ENCODE data around the gene PLEKHM3. TPM values are rescaled to one million over a fixed set of nuclear protein-coding genes. Genes with fewer than 3 reads are reported as not detected.

The PLEKHM3 gene
- total RNA-seq, 6 experiments from 2014 or later: 6.4 to 8.2 (median 7.2) TPM

DNA sequence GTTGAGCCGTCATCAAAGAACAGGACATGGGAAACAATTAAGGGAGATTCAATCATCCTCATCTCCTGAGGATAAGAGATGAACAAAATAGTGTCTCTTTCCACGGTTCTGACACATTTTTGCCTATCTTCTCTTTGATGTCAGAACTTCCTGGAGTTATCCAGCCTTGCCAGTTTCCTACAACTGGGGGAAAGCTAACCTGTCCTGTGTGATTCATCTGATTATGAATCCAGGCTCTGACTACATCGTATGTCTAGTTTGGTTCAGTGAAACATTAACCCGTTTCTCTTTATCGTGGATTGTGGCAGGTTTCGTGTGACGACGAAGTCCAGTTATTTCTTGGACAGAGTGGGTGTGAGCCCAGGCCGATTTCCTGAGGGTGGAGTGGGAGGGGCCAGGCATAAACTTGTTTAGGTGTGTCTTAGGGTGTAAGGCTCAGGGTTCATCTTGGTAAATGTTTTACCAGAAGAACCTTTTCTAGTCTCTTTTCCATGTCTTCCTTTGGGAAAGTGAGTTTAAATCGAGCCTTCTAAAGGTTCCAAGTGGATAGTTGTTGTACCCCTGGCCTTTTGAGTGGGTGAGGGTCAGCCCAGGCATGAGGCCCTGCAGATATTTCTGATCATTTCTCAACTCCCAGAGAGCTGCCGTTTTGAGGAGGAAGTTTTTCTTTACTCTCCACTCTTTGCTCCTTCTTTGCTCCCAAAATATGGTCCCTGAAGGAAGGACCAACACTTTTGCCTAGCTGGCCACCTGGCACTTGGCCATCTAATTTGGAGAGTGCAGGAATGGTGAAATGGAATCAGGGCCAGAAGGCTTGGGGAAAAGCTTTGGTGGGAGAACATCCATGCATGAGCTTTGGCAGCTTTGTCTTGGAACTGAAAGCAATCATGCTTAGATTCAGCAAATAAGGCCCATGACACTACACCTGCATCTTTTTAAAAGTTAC is 205.2 kb downstream of the PLEKHM3 start:
- Mint-ChIP-seq H3K9me3 (no peaks in the 10 kb centered on the region), H3K4me3 (no peak overlapping the region)
- TF ChIP-seq, protein P1, sequence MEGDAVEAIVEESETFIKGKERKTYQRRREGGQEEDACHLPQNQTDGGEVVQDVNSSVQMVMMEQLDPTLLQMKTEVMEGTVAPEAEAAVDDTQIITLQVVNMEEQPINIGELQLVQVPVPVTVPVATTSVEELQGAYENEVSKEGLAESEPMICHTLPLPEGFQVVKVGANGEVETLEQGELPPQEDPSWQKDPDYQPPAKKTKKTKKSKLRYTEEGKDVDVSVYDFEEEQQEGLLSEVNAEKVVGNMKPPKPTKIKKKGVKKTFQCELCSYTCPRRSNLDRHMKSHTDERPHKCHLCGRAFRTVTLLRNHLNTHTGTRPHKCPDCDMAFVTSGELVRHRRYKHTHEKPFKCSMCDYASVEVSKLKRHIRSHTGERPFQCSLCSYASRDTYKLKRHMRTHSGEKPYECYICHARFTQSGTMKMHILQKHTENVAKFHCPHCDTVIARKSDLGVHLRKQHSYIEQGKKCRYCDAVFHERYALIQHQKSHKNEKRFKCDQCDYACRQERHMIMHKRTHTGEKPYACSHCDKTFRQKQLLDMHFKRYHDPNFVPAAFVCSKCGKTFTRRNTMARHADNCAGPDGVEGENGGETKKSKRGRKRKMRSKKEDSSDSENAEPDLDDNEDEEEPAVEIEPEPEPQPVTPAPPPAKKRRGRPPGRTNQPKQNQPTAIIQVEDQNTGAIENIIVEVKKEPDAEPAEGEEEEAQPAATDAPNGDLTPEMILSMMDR (IDR thresholded peaks at IDR 0.05): no peak

DNA sequence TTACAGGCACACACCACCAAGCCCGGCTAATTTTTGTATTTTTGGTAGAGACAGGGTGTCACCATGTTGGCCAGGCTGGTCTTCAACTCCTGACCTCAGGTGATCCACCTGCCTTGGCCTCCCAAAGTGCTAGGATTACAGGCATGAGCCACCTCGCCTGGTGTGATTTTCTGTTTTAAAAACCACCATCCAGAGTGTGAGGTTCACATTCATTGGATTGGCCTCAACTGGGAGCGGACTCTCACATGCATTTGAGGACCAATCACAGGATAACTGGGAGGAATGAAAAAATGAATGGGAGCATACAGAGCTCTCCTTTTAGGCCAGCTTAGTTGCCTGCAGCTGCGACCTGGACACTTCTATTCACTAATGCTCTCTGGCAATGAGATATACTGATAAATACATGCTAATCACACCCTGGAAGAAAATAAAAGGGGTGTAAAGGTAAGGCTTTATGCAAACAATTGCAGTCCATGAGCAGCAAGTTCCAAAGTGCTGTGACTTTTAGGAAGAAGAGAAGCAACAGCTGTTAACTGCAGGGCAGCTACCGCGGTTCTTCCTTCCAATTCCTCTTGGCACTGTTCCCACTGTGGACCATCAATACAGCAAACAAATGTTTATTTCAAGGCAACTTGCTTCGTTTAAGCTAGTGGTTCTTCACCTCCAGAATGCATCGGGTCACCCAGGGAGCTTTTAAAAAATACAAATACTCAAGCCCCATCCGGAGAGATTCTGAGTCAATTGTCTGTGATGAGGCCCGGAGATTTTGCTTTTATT is 206.1 kb downstream of the PLEKHM3 start:
- peaks cover 2% of the 10 kb centered on the region; the same call in 1 of the 2 replicates for H3K27me3 Mint-ChIP-seq (ENCODE audit: insufficient read depth)
- no peaks in the 10 kb centered on the region for H3K4me1 Mint-ChIP-seq (ENCODE audit: low read depth)
- no peaks in the 10 kb centered on the region for H3K9me3 Mint-ChIP-seq
- H3K4me3 Mint-ChIP-seq: no peak overlapping the region
- TF ChIP-seq, protein P1 (IDR thresholded peaks at IDR 0.05): no peak
- no peak overlapping the region for H3K27ac Mint-ChIP-seq
- no peak for DNase-seq
- H3K36me3 Mint-ChIP-seq (ENCODE audit: low read depth): no peaks in the 10 kb centered on the region

More for the DNA sequence above, 205.2 kb downstream of the PLEKHM3 start:
- Mint-ChIP-seq H3K36me3 (ENCODE audit: low read depth) (no peaks in the 10 kb centered on the region), H3K4me1 (ENCODE audit: low read depth) (no peaks in the 10 kb centered on the region), H3K27ac (no peak overlapping the region), H3K27me3 (ENCODE audit: insufficient read depth) (no peaks in the 10 kb centered on the region)
- no peak for DNase-seq

DNA sequence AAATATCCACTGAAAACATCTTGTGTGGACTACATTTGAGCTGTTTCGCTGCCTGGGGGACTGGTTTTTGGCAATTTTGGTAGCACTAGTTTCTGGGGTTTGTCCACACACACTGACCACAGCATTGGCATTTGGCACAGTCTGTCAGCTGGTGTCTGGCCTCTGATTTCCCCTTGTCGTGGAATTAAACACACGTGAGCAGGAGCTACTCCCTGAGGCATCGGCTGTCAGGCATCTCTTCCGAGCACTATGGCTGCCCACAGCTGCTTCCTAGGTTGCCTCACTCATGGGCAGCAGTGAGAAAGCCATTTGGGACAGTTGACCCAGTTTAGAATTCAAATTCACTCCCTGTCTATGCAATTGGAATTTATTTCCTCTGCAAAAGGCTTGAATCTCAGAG is 208.8 kb downstream of the PLEKHM3 start:
- no peak overlapping the region for H3K27ac Mint-ChIP-seq
- H3K9me3 Mint-ChIP-seq: no peaks in the 10 kb centered on the region
- no peaks in the 10 kb centered on the region for H3K4me1 Mint-ChIP-seq (ENCODE audit: low read depth)
- H3K36me3 Mint-ChIP-seq (ENCODE audit: low read depth): no peaks in the 10 kb centered on the region
- H3K4me3 Mint-ChIP-seq: no peak overlapping the region
- TF ChIP-seq, protein P1 (IDR thresholded peaks at IDR 0.05): no peak
- peaks cover 2% of the 10 kb centered on the region; the same call in 1 of the 2 replicates for H3K27me3 Mint-ChIP-seq (ENCODE audit: insufficient read depth)
- DNase-seq: no peak

DNA sequence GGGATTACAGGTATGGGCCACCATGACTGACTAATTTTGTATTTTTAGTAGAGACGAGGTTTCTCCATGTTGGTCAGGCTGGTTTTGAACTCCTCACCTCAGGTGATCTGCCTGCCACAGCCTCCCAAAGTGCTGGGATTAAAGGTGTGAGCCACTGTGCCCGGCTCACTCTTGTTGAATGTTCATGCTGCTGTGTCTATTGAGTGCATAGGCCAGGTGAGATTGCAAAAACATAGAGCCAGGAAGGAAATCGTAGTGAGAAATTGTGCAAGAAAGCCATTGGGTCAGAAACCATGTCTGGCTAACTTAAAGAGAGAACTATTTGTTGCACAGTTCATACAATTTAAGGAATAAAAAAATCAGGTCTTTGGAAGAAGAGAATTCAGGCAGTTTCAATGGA is 210.1 kb downstream of the PLEKHM3 start:
- Mint-ChIP-seq H3K27me3 (ENCODE audit: insufficient read depth) (peaks cover 2% of the 10 kb centered on the region; the same call in 1 of the 2 replicates), H3K27ac (no peak overlapping the region), H3K4me1 (ENCODE audit: low read depth) (peaks cover 10% of the 10 kb centered on the region), H3K4me3 (no peak overlapping the region), H3K36me3 (ENCODE audit: low read depth) (no peaks in the 10 kb centered on the region), H3K9me3 (no peaks in the 10 kb centered on the region)
- TF ChIP-seq, protein P1 (IDR thresholded peaks at IDR 0.05): no peak
- no peak for DNase-seq

DNA sequence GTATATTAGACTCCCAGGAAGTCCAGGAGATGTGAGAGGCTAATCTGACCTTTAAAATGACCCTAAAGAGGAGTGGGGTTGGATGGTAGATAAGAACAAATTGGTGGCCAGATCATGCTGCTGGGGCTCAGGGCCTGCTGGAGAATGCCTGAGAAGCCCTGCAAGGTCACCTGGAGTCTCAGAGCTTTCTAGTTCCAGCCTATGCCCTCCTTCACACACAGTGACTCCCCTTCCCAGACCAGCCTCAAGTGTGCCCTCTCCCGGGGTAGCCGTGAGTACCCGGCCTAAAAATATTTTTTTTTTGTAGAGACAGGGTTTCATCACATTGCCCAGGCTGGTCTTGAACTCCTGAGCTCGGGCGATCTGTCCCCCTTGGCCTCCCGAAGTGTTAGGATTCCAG is 211.4 kb downstream of the PLEKHM3 start:
- no peak for DNase-seq
- TF ChIP-seq, protein P1 (IDR thresholded peaks at IDR 0.05): no peak
- no peaks in the 10 kb centered on the region for H3K36me3 Mint-ChIP-seq (ENCODE audit: low read depth)
- no peaks in the 10 kb centered on the region for H3K9me3 Mint-ChIP-seq
- peaks cover 2% of the 10 kb centered on the region; the same call in 1 of the 2 replicates for H3K27me3 Mint-ChIP-seq (ENCODE audit: insufficient read depth)
- H3K27ac Mint-ChIP-seq: no peak overlapping the region
- no peak overlapping the region for H3K4me3 Mint-ChIP-seq
- H3K4me1 Mint-ChIP-seq (ENCODE audit: low read depth): peaks cover 15% of the 10 kb centered on the region
